Neural cell (in vitro differentiated cells): ENCODE results near the gene TMEM184B. TPM values are rescaled to one million over a fixed set of nuclear protein-coding genes. Genes with fewer than 3 reads are reported as not detected.

Experiments
- H2AFZ ChIP-seq: fragments of 200-600, 300-800 bp; sonication (generic), shearing (Covaris generic); 2 replicates; pipeline ENCODE4 v1.6.0; 2014; ENCODE audit warnings: low read depth, mild to moderate bottlenecking, antibody characterized with exemption, low read length, moderate library complexity
- H3F3A ChIP-seq: fragments of 200-600 bp; shearing (Covaris generic); 2 replicates; pipeline ENCODE4 v1.6.1; 2016; ENCODE audit warnings: mild to moderate bottlenecking, moderate library complexity, mixed read lengths, antibody characterized with exemption, low read length; ENCODE audit not compliant: insufficient read depth, poor library complexity, severe bottlenecking
- H3K27ac ChIP-seq: fragments of 200-600, 300-800 bp; sonication (generic), shearing (Covaris generic); 2 replicates; pipeline ENCODE4 v1.5.1; 2014; ENCODE audit warnings: mild to moderate bottlenecking, low read length, moderate library complexity
- H3K27me3 ChIP-seq: fragments of 300-800, 200-600 bp; sonication (generic), shearing (Covaris generic); 2 replicates; pipeline ENCODE4 v1.6.0; 2014; ENCODE audit warnings: mild to moderate bottlenecking, low read depth, low read length, moderate library complexity; ENCODE audit not compliant: insufficient read depth
- H3K36me3 ChIP-seq: fragments of 300-800, 200-600 bp; sonication (generic), shearing (Covaris generic); 2 replicates; pipeline ENCODE4 v1.5.1; 2014; ENCODE audit warnings: mild to moderate bottlenecking, antibody characterized with exemption, low read length, moderate library complexity; ENCODE audit not compliant: insufficient read depth
- H3K4me2 ChIP-seq: fragments of 300-800, 200-600 bp; sonication (generic), shearing (Covaris generic); 2 replicates; pipeline ENCODE4 v1.6.0; 2014; ENCODE audit warnings: mild to moderate bottlenecking, low read length
- H3K4me3 ChIP-seq: fragments of 300-800, 200-600 bp; sonication (generic), shearing (Covaris generic); 2 replicates; pipeline ENCODE4 v1.5.1; 2014; ENCODE audit warnings: mild to moderate bottlenecking, low read length, moderate library complexity
- H3K79me2 ChIP-seq: fragments of 200-600 bp; shearing (Covaris generic); replicated peaks from 2 replicates; pipeline ENCODE4 v1.6.0; 2014; ENCODE audit warnings: mild to moderate bottlenecking, low read length, moderate library complexity; ENCODE audit not compliant: insufficient read depth
- H3K9ac ChIP-seq: fragments of 300-800, 200-600 bp; sonication (generic), shearing (Covaris generic); 2 replicates; pipeline ENCODE4 v1.6.1; 2016; ENCODE audit warnings: mild to moderate bottlenecking, low read length, mixed read lengths
- H3K9me2 ChIP-seq: fragments of 200-600 bp; shearing (Covaris generic); 2 replicates; pipeline ENCODE4 v1.6.1; 2016; ENCODE audit warnings: mild to moderate bottlenecking, low read length, mixed read lengths; ENCODE audit not compliant: insufficient read depth
- H3K9me3 ChIP-seq: fragments of 200-600, 300-800 bp; sonication (generic), shearing (Covaris generic); 2 replicates; pipeline ENCODE4 v1.6.1; 2016; ENCODE audit warnings: mild to moderate bottlenecking, mixed run types, low read length, moderate library complexity, mixed read lengths
- H4K20me1 ChIP-seq: fragments of 200-600 bp; shearing (Covaris generic); 2 replicates; pipeline ENCODE4 v1.6.1; 2016; ENCODE audit warnings: mild to moderate bottlenecking, mixed run types; ENCODE audit not compliant: insufficient read depth
- CTCF ChIP-seq: fragments of 450-650 bp; IDR thresholded peaks from 2 replicates; pipeline ENCODE4 v1.5.1; 2014; ENCODE audit warnings: antibody characterized with exemption, mild to moderate bottlenecking, moderate library complexity; ENCODE audit not compliant: poor library complexity, severe bottlenecking
- EP300 ChIP-seq: fragments of 450-650 bp; conservative IDR thresholded peaks from 2 replicates; pipeline ENCODE4 v1.6.1; 2014; ENCODE audit warnings: antibody characterized with exemption, mild to moderate bottlenecking, moderate library complexity; ENCODE audit not compliant: poor library complexity, severe bottlenecking
- EZH2 ChIP-seq: fragments of 200-600, 300-800 bp; shearing (Covaris generic), sonication (generic); IDR thresholded peaks from 2 replicates; pipeline ENCODE4 v1.6.1; 2014; ENCODE audit warnings: antibody characterized with exemption, low read length, borderline replicate concordance, mild to moderate bottlenecking; ENCODE audit not compliant: insufficient read depth, poor library complexity, severe bottlenecking
- MXI1 ChIP-seq: fragments of 450-650 bp; conservative IDR thresholded peaks from 2 replicates; pipeline ENCODE4 v1.6.1; 2014; ENCODE audit warnings: antibody characterized with exemption, mild to moderate bottlenecking; ENCODE audit not compliant: poor library complexity, severe bottlenecking
- POLR2AphosphoS5 ChIP-seq: IDR thresholded peaks from 2 replicates; pipeline ENCODE4 v1.6.1; 2012
- RAD21 ChIP-seq: fragments of 450-650 bp; conservative IDR thresholded peaks from 2 replicates; pipeline ENCODE4 v1.6.1; 2014; ENCODE audit warnings: antibody characterized with exemption, mild to moderate bottlenecking, moderate library complexity
- REST ChIP-seq: IDR thresholded peaks from 2 replicates; pipeline ENCODE4 v1.6.1; 2012; ENCODE audit warnings: borderline replicate concordance
- SMC3 ChIP-seq: fragments of 450-650 bp; conservative IDR thresholded peaks from 2 replicates; pipeline ENCODE4 v1.6.1; 2014; ENCODE audit warnings: antibody characterized with exemption, mild to moderate bottlenecking, moderate library complexity; ENCODE audit not compliant: poor library complexity
- TAF1 ChIP-seq: IDR thresholded peaks from 2 replicates; pipeline ENCODE4 v1.6.1; 2012; ENCODE audit warnings: low read depth
- polyA plus RNA-seq: library from polyadenylated mRNA; depleted of rRNA; stranded (reverse); fragments of >200 nt; gene quantifications from 2 replicates; pipeline ENCODE4 v1.2.3, GENCODE V29; 2014

TMEM184B gene
- polyA plus RNA-seq, 1 donor from 2014 or later: 19.7 TPM

- Histone ChIP-seq H2AFZ (no peak overlapping the region), H3K4me2 (no peak overlapping the region), H3K9ac (no peak overlapping the region), H3F3A (no peaks in the 10 kb centered on the region), H3K79me2 (no peaks in the 10 kb centered on the region), H3K9me3 (no peaks in the 10 kb centered on the region), H3K4me3 (no peak overlapping the region), H3K36me3 (peaks cover 16% of the 10 kb centered on the region), H3K27me3 (no peaks in the 10 kb centered on the region), H4K20me1 (no peaks in the 10 kb centered on the region), H3K9me2 (no peaks in the 10 kb centered on the region), H3K27ac (no peak overlapping the region)
- TF ChIP-seq MXI1: no peak
- TF ChIP-seq CTCF: no peak
- TF ChIP-seq POLR2AphosphoS5: no peak
- TF ChIP-seq REST: no peak
- no peak for TF ChIP-seq EP300
- TF ChIP-seq RAD21: no peak
- TF ChIP-seq SMC3: no peak
- TF ChIP-seq EZH2: no peak
- TF ChIP-seq TAF1: no peak
These were observed 18.5 kb upstream of the TMEM184B start for GRCh38 chr22:38291201-38291777.

- H3K79me2 ChIP-seq: no peaks in the 10 kb centered on the region
- H3K9ac ChIP-seq: no peak overlapping the region
- H3K36me3 ChIP-seq: peaks cover 9% of the 10 kb centered on the region
- no peaks in the 10 kb centered on the region for H3K9me2 ChIP-seq
- H3K27ac ChIP-seq: no peak overlapping the region
- no peaks in the 10 kb centered on the region for H3F3A ChIP-seq
- no peaks in the 10 kb centered on the region for H3K9me3 ChIP-seq
- no peaks in the 10 kb centered on the region for H3K27me3 ChIP-seq
- no peak overlapping the region for H3K4me3 ChIP-seq
- no peaks in the 10 kb centered on the region for H4K20me1 ChIP-seq
- H2AFZ ChIP-seq: no peak overlapping the region
- no peak overlapping the region for H3K4me2 ChIP-seq
- TF ChIP-seq EZH2 (no peak), EP300 (no peak), MXI1 (no peak), CTCF (no peak), POLR2AphosphoS5 (no peak), RAD21 (no peak), SMC3 (no peak)
These were observed 17.5 kb upstream of the TMEM184B start for GRCh38 chr22:38290347-38290746.
